Fibroblast of peridontal ligament (primary cell): ENCODE data around the gene KCNJ18.
"Not testable (repeated sequence)": the region's sequence is repeated elsewhere in the genome, so short reads cannot be mapped to it uniquely, and the experiment has no call there.

ENCODE experiments used
- DNase-seq: peaks from one replicate; pipeline ENCODE4 v3.0.0-alpha.2; 2010; ENCODE audit errors: extremely low read depth

Gene KCNJ18

GRCh38 chr17:21671437-21671836 lies 20.9 kb upstream of the KCNJ18 start:
- DNase-seq, result not testable (repeated sequence)

GRCh38 chr17:21671871-21672270 lies 20.5 kb upstream of the KCNJ18 start:
- not testable (repeated sequence) for DNase-seq

GRCh38 chr17:21673451-21674241 lies 18.7 kb upstream of the KCNJ18 start:
- not testable (repeated sequence) for DNase-seq

GRCh38 chr17:21674242-21674731 lies 18.0 kb upstream of the KCNJ18 start:
- DNase-seq, result no peak

- not testable (repeated sequence) for DNase-seq
These were observed 17.2 kb upstream of the KCNJ18 start for GRCh38 chr17:21674891-21675738.

- DNase-seq, result not testable (repeated sequence)
These were observed 16.6 kb upstream of the KCNJ18 start for GRCh38 chr17:21675739-21676130.

GRCh38 chr17:21676281-21677111 lies 15.8 kb upstream of the KCNJ18 start:
- no peak for DNase-seq

- no peak for DNase-seq
These were observed 15.0 kb upstream of the KCNJ18 start for GRCh38 chr17:21677126-21677910.

- no peak for DNase-seq
These were observed 14.4 kb upstream of the KCNJ18 start for GRCh38 chr17:21677911-21678310.

GRCh38 chr17:21678393-21679081 lies 13.8 kb upstream of the KCNJ18 start:
- DNase-seq, result no peak

- no peak for DNase-seq
These were observed 12.8 kb upstream of the KCNJ18 start for GRCh38 chr17:21679256-21680146.

- no peak for DNase-seq
These were observed 12.0 kb upstream of the KCNJ18 start for GRCh38 chr17:21680366-21680765.

- not testable (repeated sequence) for DNase-seq
These were observed 11.4 kb upstream of the KCNJ18 start for GRCh38 chr17:21680850-21681351.

- not testable (repeated sequence) for DNase-seq
These were observed 10.7 kb upstream of the KCNJ18 start for GRCh38 chr17:21681576-21681975.

- DNase-seq, result not testable (repeated sequence)
These were observed 10.2 kb upstream of the KCNJ18 start for GRCh38 chr17:21682130-21682529.

- not testable (repeated sequence) for DNase-seq
These were observed 9.1 kb upstream of the KCNJ18 start for GRCh38 chr17:21683142-21683712.

GRCh38 chr17:21683897-21684296 lies 8.4 kb upstream of the KCNJ18 start:
- DNase-seq, result not testable (repeated sequence)

- not testable (repeated sequence) for DNase-seq
These were observed 7.9 kb upstream of the KCNJ18 start for GRCh38 chr17:21684384-21684783.
